C4-2B (cell line): ENCODE data around the gene VAV3.

ENCODE experiments used
- ZFX ChIP-seq: fragments of 450-650 bp; IDR thresholded peaks from 2 replicates; pipeline ENCODE4 v1.6.1; 2017
- TF ChIP-seq, protein P1 (sequence below): fragments of 450-650 bp; conservative IDR thresholded peaks from 2 replicates; pipeline ENCODE4 v1.5.1; 2017; ENCODE audit warnings: mild to moderate bottlenecking

DNA sequence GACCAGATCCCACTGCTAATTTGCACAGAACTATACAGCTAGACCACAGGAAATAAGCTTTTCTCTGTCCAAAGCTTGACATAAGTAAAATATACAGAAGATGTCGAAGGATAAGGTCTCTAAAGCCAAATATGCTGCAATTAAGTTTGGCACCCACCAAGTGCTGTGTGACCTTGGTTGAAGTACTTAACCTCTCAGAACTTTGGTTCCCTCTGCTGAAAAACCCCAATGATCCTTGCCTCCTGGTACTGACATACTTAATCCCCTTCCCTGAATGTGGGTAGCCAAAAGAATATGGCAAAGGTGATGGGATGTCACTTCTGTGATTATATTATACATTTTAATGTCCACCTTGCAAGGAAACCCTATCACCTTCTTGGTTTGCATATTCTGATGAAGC lies 290.5 kb downstream of the VAV3 start:
- TF ChIP-seq, protein P1, sequence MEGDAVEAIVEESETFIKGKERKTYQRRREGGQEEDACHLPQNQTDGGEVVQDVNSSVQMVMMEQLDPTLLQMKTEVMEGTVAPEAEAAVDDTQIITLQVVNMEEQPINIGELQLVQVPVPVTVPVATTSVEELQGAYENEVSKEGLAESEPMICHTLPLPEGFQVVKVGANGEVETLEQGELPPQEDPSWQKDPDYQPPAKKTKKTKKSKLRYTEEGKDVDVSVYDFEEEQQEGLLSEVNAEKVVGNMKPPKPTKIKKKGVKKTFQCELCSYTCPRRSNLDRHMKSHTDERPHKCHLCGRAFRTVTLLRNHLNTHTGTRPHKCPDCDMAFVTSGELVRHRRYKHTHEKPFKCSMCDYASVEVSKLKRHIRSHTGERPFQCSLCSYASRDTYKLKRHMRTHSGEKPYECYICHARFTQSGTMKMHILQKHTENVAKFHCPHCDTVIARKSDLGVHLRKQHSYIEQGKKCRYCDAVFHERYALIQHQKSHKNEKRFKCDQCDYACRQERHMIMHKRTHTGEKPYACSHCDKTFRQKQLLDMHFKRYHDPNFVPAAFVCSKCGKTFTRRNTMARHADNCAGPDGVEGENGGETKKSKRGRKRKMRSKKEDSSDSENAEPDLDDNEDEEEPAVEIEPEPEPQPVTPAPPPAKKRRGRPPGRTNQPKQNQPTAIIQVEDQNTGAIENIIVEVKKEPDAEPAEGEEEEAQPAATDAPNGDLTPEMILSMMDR: no peak
- no peak for TF ChIP-seq ZFX
